Gastrocnemius medialis (tissue), 4 donors: ENCODE data around the gene MSI2. TPM values are rescaled to one million over a fixed set of nuclear protein-coding genes. Genes with fewer than 3 reads are reported as not detected.

ENCODE experiments used
- ATAC-seq, 2 donors: fragments of 150-250 bp; one replicate each; pipeline ENCODE4 v1.9.1; 2016
- DNase-seq, 2 donors: peaks; one replicate each; pipeline ENCODE4 v3.0.0-alpha.2; 2019
- H3K27ac ChIP-seq, 4 donors: fragments of 200-600 bp; sonication (generic); 1 replicate in 1 of 4; 2 replicates in 3 of 4; pipeline ENCODE4 v1.5.1; 2016 to 2018; ENCODE audit warnings: mild to moderate bottlenecking in 2 of 4, moderate library complexity in 1 of 4
- H3K27me3 ChIP-seq, 3 donors: fragments of 200-600 bp; sonication (generic) in 2 of 3; 1 replicate in 1 of 3; 2 replicates in 2 of 3; pipeline versions ENCODE4 v1.5.1 to v1.6.0; 2016 to 2019; ENCODE audit warnings: mild to moderate bottlenecking in 1 of 3, moderate library complexity in 1 of 3
- H3K36me3 ChIP-seq, 2 donors: fragments of 200-600 bp; sonication (generic) in 1 of 2; one replicate each; pipeline ENCODE4 v1.5.1; 2017 to 2018
- H3K4me1 ChIP-seq, 2 donors: fragments of 200-600 bp; sonication (generic) in 1 of 2; one replicate each; pipeline ENCODE4 v1.5.1; 2016 to 2017; ENCODE audit warnings: mild to moderate bottlenecking in 2 of 2
- H3K4me3 ChIP-seq, 4 donors: fragments of 200-600 bp; sonication (generic) in 3 of 4; 1 replicate in 1 of 4; 2 replicates in 3 of 4; pipeline ENCODE4 v1.5.1; 2016 to 2019; ENCODE audit warnings: mild to moderate bottlenecking in 2 of 4
- H3K9me3 ChIP-seq, 3 donors: fragments of 200-600 bp; sonication (generic) in 2 of 3; 1 replicate in 1 of 3; 2 replicates in 2 of 3; pipeline ENCODE4 v1.5.1; 2016 to 2019
- POLR2A ChIP-seq, 2 donors: fragments of 450-650 bp; IDR thresholded peaks; one replicate each; pipeline ENCODE4 v1.6.1; 2017; ENCODE audit warnings: antibody characterized with exemption in 2 of 2, mild to moderate bottlenecking in 2 of 2, moderate library complexity in 2 of 2
- in situ Hi-C, 4 donors: fragments of 200-750 bp; cut with MboI; loops; one replicate each; pipeline versions ENCODE4 v1.15.0 to v1.8.0; 2017; ENCODE audit warnings: low sequenced_read_pairs in 4 of 4
- intact Hi-C: fragments of 100-400 bp; cut with DNase I; formaldehyde crosslinking; loops from one replicate; pipeline ENCODE4 v1.15.1; 2023; ENCODE audit warnings: low total_unique reads
- total RNA-seq, 4 donors: library from RNA; depleted of rRNA; stranded (reverse); fragments of >200 nt; gene quantifications; one replicate each; pipeline versions ENCODE4 v1.1.0 to v1.2.3, GENCODE V29; 2016
- TF ChIP-seq, protein P1 (sequence below), 5 experiments: fragments of 450-650 bp in 3 of 5; fragments of 200-600 bp in 2 of 5; sonication (generic) in 2 of 5; IDR thresholded peaks in 4 of 5; conservative IDR thresholded peaks in 1 of 5; 1 replicate in 4 of 5; 2 replicates in 1 of 5; pipeline ENCODE4 v1.5.1; 2016 to 2019; ENCODE audit warnings: antibody characterized with exemption in 5 of 5, mild to moderate bottlenecking in 3 of 5, moderate library complexity in 3 of 5

Gene MSI2
- total RNA-seq, 4 donors from 2014 or later = 33.1 to 66.2 (median 48.5) TPM

DNA sequence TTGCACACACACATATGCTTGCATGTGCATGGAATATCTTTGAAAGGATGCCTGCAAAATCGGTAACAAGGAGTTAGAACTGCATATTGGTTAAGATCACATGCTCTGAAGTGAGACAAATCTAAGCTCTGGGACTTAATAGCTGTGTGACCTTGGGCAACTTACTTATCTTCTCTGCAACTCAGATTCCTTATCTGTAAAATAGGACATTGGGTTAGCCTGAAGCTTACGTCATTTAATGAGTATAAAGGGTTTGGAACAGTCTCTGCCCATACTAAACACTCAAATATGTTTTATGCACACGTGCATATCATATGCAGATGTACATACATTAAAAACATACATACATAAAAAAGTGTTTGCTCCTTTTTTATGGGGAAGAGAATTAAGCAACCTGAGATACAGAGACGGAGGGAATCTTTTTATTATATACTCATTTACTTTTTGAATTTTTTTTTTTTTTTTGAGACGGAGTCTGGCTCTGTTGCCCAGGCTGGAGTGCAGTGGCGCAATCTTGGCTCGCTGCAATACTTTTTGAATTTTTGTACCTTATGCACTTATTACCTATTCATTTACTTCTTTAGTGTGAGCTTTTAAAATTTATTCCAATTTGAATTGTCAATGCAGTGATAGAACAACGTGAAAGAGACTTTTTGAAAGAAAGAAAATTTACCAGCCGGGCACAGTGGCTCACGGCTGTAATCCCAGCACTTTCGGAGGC lies 282.6 kb downstream of the MSI2 start:
- no peak for ATAC-seq
- H3K4me1 ChIP-seq = peaks cover 38 to 42% of the 10 kb centered on the region in 2 donors

DNA sequence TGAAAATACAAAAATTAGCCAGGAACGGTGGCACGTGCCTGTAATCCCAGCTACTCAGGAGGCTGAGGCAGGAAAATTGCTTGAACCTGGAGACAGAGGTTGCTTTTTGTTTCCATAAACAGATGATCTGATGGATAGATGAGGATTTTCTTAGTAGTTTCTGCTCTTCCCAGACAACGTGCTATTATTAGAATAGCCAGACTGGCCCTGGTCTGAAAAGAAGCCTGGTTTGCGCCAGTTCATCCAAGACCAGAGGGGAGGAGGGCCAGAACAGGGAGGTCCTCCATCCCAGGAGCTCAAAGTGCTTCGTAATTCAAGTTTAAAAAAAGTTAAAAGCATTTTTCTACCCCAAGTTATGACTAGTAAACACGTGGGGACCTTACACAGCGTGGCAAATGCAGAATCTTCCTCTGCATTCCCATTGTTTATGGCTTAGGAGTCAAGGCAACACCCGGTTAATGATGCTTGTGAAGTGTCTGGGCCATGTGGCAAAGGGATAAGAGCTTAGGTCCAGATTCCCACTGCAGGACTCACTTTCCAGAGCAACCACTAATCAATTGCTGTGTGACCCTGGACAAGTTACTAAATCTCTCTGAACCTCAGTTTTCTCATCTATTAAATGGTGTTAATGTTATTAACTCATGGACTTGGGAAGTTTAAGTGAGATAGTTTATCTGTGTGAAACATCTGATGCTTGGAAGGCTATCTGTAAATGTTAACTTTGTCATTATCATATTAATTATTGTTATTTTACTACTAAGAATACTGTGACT lies 283.4 kb downstream of the MSI2 start:
- intact Hi-C loops = no loop called here
- peaks cover 45 to 50% of the 10 kb centered on the region in 2 donors for H3K4me1 ChIP-seq

More for the DNA sequence above, 282.6 kb downstream of the MSI2 start:
- no peaks in the 10 kb centered on the region for H3K9me3 ChIP-seq
- H3K27ac ChIP-seq = no peak overlapping the region
- in situ Hi-C loops (no loop called here), intact Hi-C loops (no loop called here)
- no peaks in the 10 kb centered on the region for H3K36me3 ChIP-seq
- no peak for DNase-seq
- H3K27me3 ChIP-seq = no peaks in the 10 kb centered on the region
- no peak overlapping the region for H3K4me3 ChIP-seq
- no peak for TF ChIP-seq POLR2A (IDR thresholded peaks at IDR 0.05)
- TF ChIP-seq, protein P1, sequence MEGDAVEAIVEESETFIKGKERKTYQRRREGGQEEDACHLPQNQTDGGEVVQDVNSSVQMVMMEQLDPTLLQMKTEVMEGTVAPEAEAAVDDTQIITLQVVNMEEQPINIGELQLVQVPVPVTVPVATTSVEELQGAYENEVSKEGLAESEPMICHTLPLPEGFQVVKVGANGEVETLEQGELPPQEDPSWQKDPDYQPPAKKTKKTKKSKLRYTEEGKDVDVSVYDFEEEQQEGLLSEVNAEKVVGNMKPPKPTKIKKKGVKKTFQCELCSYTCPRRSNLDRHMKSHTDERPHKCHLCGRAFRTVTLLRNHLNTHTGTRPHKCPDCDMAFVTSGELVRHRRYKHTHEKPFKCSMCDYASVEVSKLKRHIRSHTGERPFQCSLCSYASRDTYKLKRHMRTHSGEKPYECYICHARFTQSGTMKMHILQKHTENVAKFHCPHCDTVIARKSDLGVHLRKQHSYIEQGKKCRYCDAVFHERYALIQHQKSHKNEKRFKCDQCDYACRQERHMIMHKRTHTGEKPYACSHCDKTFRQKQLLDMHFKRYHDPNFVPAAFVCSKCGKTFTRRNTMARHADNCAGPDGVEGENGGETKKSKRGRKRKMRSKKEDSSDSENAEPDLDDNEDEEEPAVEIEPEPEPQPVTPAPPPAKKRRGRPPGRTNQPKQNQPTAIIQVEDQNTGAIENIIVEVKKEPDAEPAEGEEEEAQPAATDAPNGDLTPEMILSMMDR (IDR thresholded peaks at IDR 0.05 in 4 of 5, conservative IDR thresholded peaks at IDR 0.05 in 1 of 5) = no peak

GRCh38 chr17:57540596-57540995 lies 284.3 kb downstream of the MSI2 start:
- intact Hi-C loops (no loop called here), in situ Hi-C loops (no loop called here)
- Histone ChIP-seq H3K27me3 (no peaks in the 10 kb centered on the region), H3K9me3 (no peaks in the 10 kb centered on the region), H3K27ac (peak overlapping the region in 1 of 4 donors; percentile 37), H3K36me3 (no peaks in the 10 kb centered on the region), H3K4me1 (peaks cover 41 to 43% of the 10 kb centered on the region in 2 donors), H3K4me3 (no peak overlapping the region)
- DNase-seq (no peak), ATAC-seq (no peak)
- no peak for TF ChIP-seq POLR2A (IDR thresholded peaks at IDR 0.05)
- TF ChIP-seq, protein P1 (IDR thresholded peaks at IDR 0.05 in 4 of 5, conservative IDR thresholded peaks at IDR 0.05 in 1 of 5) = no peak

More for the DNA sequence above, 283.4 kb downstream of the MSI2 start:
- in situ Hi-C loops = no loop called here
- Histone ChIP-seq H3K36me3 (no peaks in the 10 kb centered on the region), H3K27ac (no peak overlapping the region), H3K27me3 (no peaks in the 10 kb centered on the region), H3K4me3 (no peak overlapping the region), H3K9me3 (no peaks in the 10 kb centered on the region)
- no peak for DNase-seq
- no peak for ATAC-seq
- TF ChIP-seq POLR2A (IDR thresholded peaks at IDR 0.05) = no peak
- TF ChIP-seq, protein P1 (IDR thresholded peaks at IDR 0.05 in 4 of 5, conservative IDR thresholded peaks at IDR 0.05 in 1 of 5) = no peak

DNA sequence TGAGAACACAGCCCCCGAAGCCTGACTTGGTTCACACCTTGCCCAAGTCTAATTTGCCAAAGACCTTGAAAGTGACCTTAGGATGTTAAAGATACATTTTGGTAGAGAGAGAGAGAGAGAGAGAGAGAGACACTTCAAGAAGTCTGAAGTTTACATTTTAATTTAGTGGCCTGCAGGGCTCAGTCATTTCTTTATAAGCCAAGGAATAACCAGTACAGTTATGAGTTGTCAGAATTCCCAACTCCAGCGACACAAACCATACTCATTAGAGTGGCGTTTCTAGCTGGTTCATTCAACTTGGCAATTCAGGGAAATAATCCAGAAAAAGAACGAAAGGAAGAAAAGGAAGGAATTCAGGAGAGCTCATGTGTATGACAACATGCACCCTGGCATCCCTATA lies 284.7 kb downstream of the MSI2 start:
- TF ChIP-seq POLR2A (IDR thresholded peaks at IDR 0.05) = no peak
- TF ChIP-seq, protein P1 (IDR thresholded peaks at IDR 0.05 in 4 of 5, conservative IDR thresholded peaks at IDR 0.05 in 1 of 5) = no peak
- H3K9me3 ChIP-seq = no peaks in the 10 kb centered on the region
- in situ Hi-C loops = no loop called here
- H3K36me3 ChIP-seq = no peaks in the 10 kb centered on the region
- H3K27ac ChIP-seq = peak overlapping the region in 2 of 4 donors; percentile 37 to 53
- intact Hi-C loops = no loop called here
- ATAC-seq = no peak
- peaks cover 43 to 46% of the 10 kb centered on the region in 2 donors for H3K4me1 ChIP-seq
- no peak for DNase-seq
- no peaks in the 10 kb centered on the region for H3K27me3 ChIP-seq
- H3K4me3 ChIP-seq = no peak overlapping the region
